ENCODE results near the gene PKNOX2.

GRCh38 chr11:125330462-125331325, 166.1 kb downstream of the PKNOX2 start:
- TF ChIP-seq RCOR1 (IDR thresholded peaks at IDR 0.05; ENCODE audit: low read depth, low read length) (no peak), CTCF (IDR thresholded peaks at IDR 0.05) (no peak), BHLHE40 (IDR thresholded peaks at IDR 0.05; ENCODE audit: low read depth, low read length) (no peak), POLR2A (IDR thresholded peaks at IDR 0.05; ENCODE audit: low read length) (no peak), KDM5A (IDR thresholded peaks at IDR 0.05) (no peak), JUNB (IDR thresholded peaks at IDR 0.05) (no peak), EP300 (IDR thresholded peaks at IDR 0.05) (no peak), PHF8 (IDR thresholded peaks at IDR 0.05; ENCODE audit: borderline replicate concordance, low read depth) (no peak), ESRRA (IDR thresholded peaks at IDR 0.05; ENCODE audit: borderline replicate concordance, low read length) (no peak), RFX5 (IDR thresholded peaks at IDR 0.05) (no peak), CEBPB (IDR thresholded peaks at IDR 0.05) (no peak), MAX (IDR thresholded peaks at IDR 0.05) (no peak)

All from A549 (cell line).